K562 (cell line): ENCODE measurements around the gene SLC35F5. TPM values are rescaled to one million over a fixed set of nuclear protein-coding genes. Genes with fewer than 3 reads are reported as not detected.
A peak's percentile ranks its signal among the peaks of the same experiment; 100 is the strongest.

ENCODE experiments used
- ATAC-seq: fragments of 200-7000 bp; cut with Tn5 transposase; 3 replicates; pipeline ENCODE4 v1.9.1; 2020; ENCODE audit warnings: moderate library complexity
- BruUV-seq: library from RNA; stranded (reverse); fragments of 400-500 nt; replicated peaks from 2 replicates; lab custom pipeline; 2021; lab: Mats Ljungman, UMichigan
- CTCF ChIA-PET: fragments of 300-600 bp; formaldehyde crosslinking; extraction: SDS; loops from one replicate; lab custom pipeline; 2021; ENCODE audit warnings: low intra/inter-chr PET ratio; lab: Yijun Ruan, JAX
- POLR2A ChIA-PET: fragments of 300-600, 350-650 bp; sonication (Branson Sonifier 250); formaldehyde crosslinking; extraction: SDS; loops from one replicate; lab custom pipeline; 2021; ENCODE audit warnings: antibody characterized with exemption, inconsistent platforms; lab: Yijun Ruan, JAX
- DNase-seq, 4 experiments: peaks; one replicate each; pipeline versions ENCODE4 v3.0.0 to v3.0.0-alpha.2; 2011 to 2018; ENCODE audit warnings: low spot score in 3 of 4, mixed read lengths in 3 of 4; ENCODE audit errors: extremely low read depth in 1 of 4
- FAIRE-seq: peaks from 2 replicates; lab custom pipeline; 2011; peaks lifted over from hg19 to GRCh38; lab: Jason Lieb, UNC
- H2AFZ ChIP-seq: 2 replicates; pipeline ENCODE4 v1.6.0; 2011; ENCODE audit warnings: low read depth, low read length, control low read depth, inconsistent platforms
- H3K27ac ChIP-seq: fragments of 200-600 bp; 3 replicates; pipeline ENCODE4 v1.8.0; 2011; ENCODE audit warnings: low read depth, mild to moderate bottlenecking, control low read depth, inconsistent platforms, low read length, moderate library complexity, mixed read lengths; ENCODE audit errors: extremely low read depth
- H3K27me3 ChIP-seq, 2 experiments: fragments of 300-600 bp in 1 of 2; 2 replicates in 1 of 2; 3 replicates in 1 of 2; pipeline versions ENCODE4 v1.6.0 to v1.8.0; 2011; ENCODE audit warnings: inconsistent platforms in 2 of 2, low read length in 2 of 2, mild to moderate bottlenecking in 1 of 2, mixed read lengths in 1 of 2, moderate library complexity in 1 of 2; ENCODE audit not compliant: control insufficient read depth in 2 of 2, insufficient read depth in 2 of 2
- H3K36me3 ChIP-seq: fragments of 300-600 bp; 3 replicates; pipeline ENCODE4 v1.8.0; 2011; ENCODE audit warnings: mild to moderate bottlenecking, low read length, inconsistent platforms; ENCODE audit not compliant: control insufficient read depth, insufficient read depth
- H3K4me1 ChIP-seq, 2 experiments: fragments of 200-600 bp in 1 of 2; replicated peaks in 1 of 2; 2 replicates in 1 of 2; 3 replicates in 1 of 2; pipeline versions ENCODE4 v1.5.1 to v1.8.0; 2011; ENCODE audit warnings: inconsistent platforms in 2 of 2, low read length in 2 of 2, mild to moderate bottlenecking in 1 of 2, mixed read lengths in 1 of 2, moderate library complexity in 1 of 2; ENCODE audit not compliant: control insufficient read depth in 2 of 2, insufficient read depth in 2 of 2
- H3K4me2 ChIP-seq: 2 replicates; pipeline ENCODE4 v1.6.1; 2011; ENCODE audit warnings: low read length, control low read depth, inconsistent platforms, mixed read lengths; ENCODE audit not compliant: insufficient read depth
- H3K4me3 ChIP-seq: fragments of 200-600 bp; sonication (generic), shearing (Covaris generic); 2 replicates; pipeline ENCODE4 v1.5.1; 2016; ENCODE audit warnings: control low read depth, inconsistent platforms
- H3K79me2 ChIP-seq: fragments of 200-600 bp; 3 replicates; pipeline ENCODE4 v1.8.0; 2011; ENCODE audit warnings: low read length, inconsistent platforms; ENCODE audit not compliant: control insufficient read depth, insufficient read depth
- H3K9ac ChIP-seq, 2 experiments: 2 replicates each; pipeline versions ENCODE4 v1.6.0 to v1.6.1; 2011; ENCODE audit warnings: low read depth in 2 of 2, low read length in 2 of 2, control low read depth in 1 of 2, inconsistent platforms in 1 of 2, mild to moderate bottlenecking in 1 of 2, mixed read lengths in 1 of 2; ENCODE audit not compliant: insufficient read depth in 1 of 2
- H3K9me1 ChIP-seq: one replicate; pipeline ENCODE4 v1.6.0; 2011; ENCODE audit warnings: inconsistent platforms, mild to moderate bottlenecking, low read length, moderate library complexity; ENCODE audit not compliant: control insufficient read depth, insufficient read depth
- H3K9me3 ChIP-seq: replicated peaks from 2 replicates; pipeline ENCODE4 v1.5.1; 2011; ENCODE audit warnings: low read depth, low read length, inconsistent platforms; ENCODE audit not compliant: control insufficient read depth, insufficient read depth
- H4K20me1 ChIP-seq: replicated peaks from 2 replicates; pipeline ENCODE4 v1.6.1; 2011; ENCODE audit warnings: low read length, inconsistent platforms, mixed read lengths; ENCODE audit not compliant: control insufficient read depth, insufficient read depth
- BRD9 ChIP-seq: fragments of 450-650 bp; IDR thresholded peaks from 2 replicates; pipeline ENCODE4 v1.6.1; 2018; ENCODE audit warnings: low read depth; ENCODE audit not compliant: partially characterized antibody
- BRF1 ChIP-seq: IDR thresholded peaks from 3 replicates; pipeline ENCODE4 v1.6.1; 2011; ENCODE audit warnings: borderline replicate concordance, mild to moderate bottlenecking; ENCODE audit not compliant: insufficient read length; ENCODE audit errors: extremely low read depth
- CBFA2T2 ChIP-seq: fragments of 450-650 bp; conservative IDR thresholded peaks from 2 replicates; pipeline ENCODE4 v1.6.1; 2017; ENCODE audit warnings: mild to moderate bottlenecking
- CLOCK ChIP-seq: fragments of 250-450 bp; sonication (Bioruptor Pico); IDR thresholded peaks from 2 replicates; pipeline ENCODE4 v1.4.0; 2020; ENCODE audit warnings: mild to moderate bottlenecking, moderate library complexity, borderline replicate concordance
- GABPB1 ChIP-seq: sonication (generic); formaldehyde crosslinking; IDR thresholded peaks from 2 replicates; pipeline ENCODE4 v1.8.0; 2022; ENCODE audit warnings: mild to moderate bottlenecking, missing genetic modification reagents
- KLF13 ChIP-seq: fragments of 450-650 bp; IDR thresholded peaks from 2 replicates; pipeline ENCODE4 v1.6.1; 2016; ENCODE audit warnings: missing genetic modification characterization, low read depth, mild to moderate bottlenecking, missing compliant biosample characterization, moderate library complexity, borderline replicate concordance
- POLR2G ChIP-seq: fragments of 200-400 bp; formaldehyde crosslinking; IDR thresholded peaks from 2 replicates; pipeline ENCODE4 v1.6.1; 2017; ENCODE audit warnings: low read depth, mild to moderate bottlenecking, antibody characterized with exemption, low read length, moderate library complexity
- PURB ChIP-seq: sonication (generic); formaldehyde crosslinking; IDR thresholded peaks from 2 replicates; pipeline ENCODE4 v1.9.0; 2021; ENCODE audit warnings: low read depth, mild to moderate bottlenecking, missing genetic modification reagents
- SNIP1 ChIP-seq: fragments of 450-650 bp; IDR thresholded peaks from 2 replicates; pipeline ENCODE4 v1.7.1; 2017; ENCODE audit warnings: low read depth, mild to moderate bottlenecking
- TAL1 ChIP-seq: fragments of 450-650 bp; IDR thresholded peaks from 2 replicates; pipeline ENCODE4 v1.6.1; 2016; ENCODE audit warnings: mild to moderate bottlenecking
- ZBTB17 ChIP-seq: fragments of 450-650 bp; formaldehyde crosslinking; IDR thresholded peaks from 2 replicates; pipeline ENCODE4 v1.4.0; 2020; ENCODE audit warnings: mild to moderate bottlenecking
- ZNF197 ChIP-seq: fragments of 200-800 bp; sonication (Bioruptor generic); IDR thresholded peaks from 2 replicates; pipeline ENCODE4 v1.6.1; 2016; ENCODE audit warnings: low read depth, missing genetic modification characterization, missing compliant biosample characterization
- ZNF23 ChIP-seq: fragments of 250-450 bp; sonication (Bioruptor Pico); IDR thresholded peaks from 2 replicates; pipeline ENCODE4 v1.4.0; 2020; ENCODE audit warnings: mild to moderate bottlenecking
- WGBS: fragments of 100-300 bp; shearing (Covaris generic); methylation state at CpG from one replicate; pipeline ENCODE4 v1.1.6; 2016; ENCODE audit warnings: low coverage, mixed read lengths; ENCODE audit not compliant: insufficient coverage; ENCODE audit errors: missing lambda C conversion rate; 5-methylcytosine and 5-hydroxymethylcytosine counted together
- in situ Hi-C: fragments of 300-500 bp; cut with MboI; formaldehyde crosslinking; loops from 4 replicates; pipeline ENCODE4 v1.15.0; 2018; ENCODE audit warnings: inconsistent platforms, mixed read lengths
- intact Hi-C: fragments of 100-400 bp; cut with micrococcal nuclease; formaldehyde crosslinking; loops from 2 replicates; pipeline ENCODE4 v1.14.2; 2022
- polyA plus RNA-seq, 8 experiments: library from polyadenylated mRNA; depleted of rRNA in 4 of 8; stranded (reverse) in 5 of 8; unstranded in 3 of 8; fragments of >200 nt; fragmentation: Nextera tagmentation in 2 of 8; fragmentation: Illumina TruSeq in 1 of 8; extraction: Ambion mirVana in 2 of 8; extraction: Trizol in 1 of 8; gene quantifications; 2 replicates each; pipeline versions ENCODE4 v1.2.1 to v1.2.3, GENCODE V29; 2011 to 2014; ENCODE audit warnings: inconsistent platforms in 1 of 8, missing spikeins in 1 of 8
- total RNA-seq, 7 experiments: library from RNA; depleted of rRNA in 6 of 7; stranded (reverse); fragments of >200 nt in 6 of 7; fragmentation: Illumina TruSeq in 2 of 7; extraction: Trizol in 2 of 7; gene quantifications; 2 replicates each; pipeline versions ENCODE4 v1.2.1 to v1.2.3, GENCODE V29; 2011 to 2021; ENCODE audit warnings: low replicate concordance in 1 of 7
- TF ChIP-seq, protein P1 (sequence below): conservative IDR thresholded peaks from 2 replicates; pipeline ENCODE4 v1.6.1; 2011; ENCODE audit warnings: low read depth, mild to moderate bottlenecking, low read length; ENCODE audit not compliant: control insufficient read depth
- TF ChIP-seq, protein P2 (sequence below), 2 experiments: fragments of 450-650 bp; IDR thresholded peaks; 2 replicates each; pipeline ENCODE4 v1.6.1; 2018; ENCODE audit warnings: mild to moderate bottlenecking in 2 of 2, low read depth in 1 of 2; ENCODE audit not compliant: partially characterized antibody in 2 of 2

Gene SLC35F5
- total and polyA plus RNA-seq, 9 of the 15 experiments (the other 6 are each of a cell fraction or from before 2014, with no cell fraction given), result 4.9 to 50.7 (median 30.5) TPM

GRCh38 chr2:113697516-113697915, 58.9 kb downstream of the SLC35F5 start (continued):
- TF ChIP-seq, protein P1, sequence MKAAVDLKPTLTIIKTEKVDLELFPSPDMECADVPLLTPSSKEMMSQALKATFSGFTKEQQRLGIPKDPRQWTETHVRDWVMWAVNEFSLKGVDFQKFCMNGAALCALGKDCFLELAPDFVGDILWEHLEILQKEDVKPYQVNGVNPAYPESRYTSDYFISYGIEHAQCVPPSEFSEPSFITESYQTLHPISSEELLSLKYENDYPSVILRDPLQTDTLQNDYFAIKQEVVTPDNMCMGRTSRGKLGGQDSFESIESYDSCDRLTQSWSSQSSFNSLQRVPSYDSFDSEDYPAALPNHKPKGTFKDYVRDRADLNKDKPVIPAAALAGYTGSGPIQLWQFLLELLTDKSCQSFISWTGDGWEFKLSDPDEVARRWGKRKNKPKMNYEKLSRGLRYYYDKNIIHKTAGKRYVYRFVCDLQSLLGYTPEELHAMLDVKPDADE, result no peak
- TF ChIP-seq ZNF197 (no peak), PURB (CRISPR knock-in tag) (no peak), GABPB1 (CRISPR knock-in tag) (no peak), ZBTB17 (CRISPR knock-in tag) (no peak), KLF13 (no peak), POLR2G (no peak)
- TF ChIP-seq, all 486 proteins: peak for 0

GRCh38 chr2:113694438-113694837, 62.0 kb downstream of the SLC35F5 start:
- no peak for DNase-seq
- Histone ChIP-seq H3K4me2 (no peak overlapping the region), H3K9ac (no peak overlapping the region), H3K27me3 (no peaks in the 10 kb centered on the region), H3K27ac (no peak overlapping the region), H2AFZ (peak overlapping the region; percentile 66), H3K9me3 (no peaks in the 10 kb centered on the region), H4K20me1 (no peaks in the 10 kb centered on the region), H3K79me2 (no peaks in the 10 kb centered on the region), H3K9me1 (no peaks in the 10 kb centered on the region), H3K4me1 (no peaks in the 10 kb centered on the region; a peak in 1 of 5 replicates), H3K4me3 (no peak overlapping the region), H3K36me3 (no peaks in the 10 kb centered on the region)
- no TSS peak for BruUV-seq
- POLR2A ChIA-PET, result no interaction called here
- CTCF ChIA-PET, result no interaction called here
- intact Hi-C loops, result no loop called here
- peak; percentile 48; the same call in 2 of the 3 replicates for ATAC-seq
- 8% methylated on average over 9 of the region's 9 CpGs for WGBS
- in situ Hi-C loops, result no loop called here
- FAIRE-seq, result no peak
- TF ChIP-seq BRD9 (no peak), CLOCK (no peak), TAL1 (no peak), SNIP1 (no peak), CBFA2T2 (no peak), ZNF23 (CRISPR knock-in tag) (no peak), BRF1 (no peak)
- TF ChIP-seq, protein P2, sequence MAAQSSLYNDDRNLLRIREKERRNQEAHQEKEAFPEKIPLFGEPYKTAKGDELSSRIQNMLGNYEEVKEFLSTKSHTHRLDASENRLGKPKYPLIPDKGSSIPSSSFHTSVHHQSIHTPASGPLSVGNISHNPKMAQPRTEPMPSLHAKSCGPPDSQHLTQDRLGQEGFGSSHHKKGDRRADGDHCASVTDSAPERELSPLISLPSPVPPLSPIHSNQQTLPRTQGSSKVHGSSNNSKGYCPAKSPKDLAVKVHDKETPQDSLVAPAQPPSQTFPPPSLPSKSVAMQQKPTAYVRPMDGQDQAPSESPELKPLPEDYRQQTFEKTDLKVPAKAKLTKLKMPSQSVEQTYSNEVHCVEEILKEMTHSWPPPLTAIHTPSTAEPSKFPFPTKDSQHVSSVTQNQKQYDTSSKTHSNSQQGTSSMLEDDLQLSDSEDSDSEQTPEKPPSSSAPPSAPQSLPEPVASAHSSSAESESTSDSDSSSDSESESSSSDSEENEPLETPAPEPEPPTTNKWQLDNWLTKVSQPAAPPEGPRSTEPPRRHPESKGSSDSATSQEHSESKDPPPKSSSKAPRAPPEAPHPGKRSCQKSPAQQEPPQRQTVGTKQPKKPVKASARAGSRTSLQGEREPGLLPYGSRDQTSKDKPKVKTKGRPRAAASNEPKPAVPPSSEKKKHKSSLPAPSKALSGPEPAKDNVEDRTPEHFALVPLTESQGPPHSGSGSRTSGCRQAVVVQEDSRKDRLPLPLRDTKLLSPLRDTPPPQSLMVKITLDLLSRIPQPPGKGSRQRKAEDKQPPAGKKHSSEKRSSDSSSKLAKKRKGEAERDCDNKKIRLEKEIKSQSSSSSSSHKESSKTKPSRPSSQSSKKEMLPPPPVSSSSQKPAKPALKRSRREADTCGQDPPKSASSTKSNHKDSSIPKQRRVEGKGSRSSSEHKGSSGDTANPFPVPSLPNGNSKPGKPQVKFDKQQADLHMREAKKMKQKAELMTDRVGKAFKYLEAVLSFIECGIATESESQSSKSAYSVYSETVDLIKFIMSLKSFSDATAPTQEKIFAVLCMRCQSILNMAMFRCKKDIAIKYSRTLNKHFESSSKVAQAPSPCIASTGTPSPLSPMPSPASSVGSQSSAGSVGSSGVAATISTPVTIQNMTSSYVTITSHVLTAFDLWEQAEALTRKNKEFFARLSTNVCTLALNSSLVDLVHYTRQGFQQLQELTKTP (IDR thresholded peaks at IDR 0.05; ENCODE audit: low read depth in 1 of 2, partially characterized antibody in 2 of 2), result no peak
